ENCODE results near the gene TAPBPL.

DNA sequence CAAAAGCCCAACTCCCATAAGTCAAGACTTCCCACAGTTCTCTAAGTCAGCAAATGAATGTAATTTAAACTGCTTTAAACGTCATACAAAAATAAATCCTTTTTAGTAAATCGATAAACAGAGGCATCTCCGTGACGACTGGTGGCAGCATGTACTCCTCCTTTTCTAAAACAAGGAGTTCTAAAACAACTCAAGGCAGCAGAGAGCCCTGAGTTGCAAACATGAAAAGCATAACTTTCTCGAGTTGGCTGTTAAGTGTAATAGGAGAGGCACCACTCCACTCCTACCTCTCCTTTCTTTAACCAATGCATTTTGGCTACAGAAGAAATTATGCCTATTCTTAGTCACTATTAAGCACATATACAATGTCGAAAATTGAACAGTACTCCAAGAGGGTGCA lies 45.9 kb upstream of the TAPBPL start:
- no peak for TF ChIP-seq POLR2A (IDR thresholded peaks at IDR 0.05)
- TF ChIP-seq, protein P1, sequence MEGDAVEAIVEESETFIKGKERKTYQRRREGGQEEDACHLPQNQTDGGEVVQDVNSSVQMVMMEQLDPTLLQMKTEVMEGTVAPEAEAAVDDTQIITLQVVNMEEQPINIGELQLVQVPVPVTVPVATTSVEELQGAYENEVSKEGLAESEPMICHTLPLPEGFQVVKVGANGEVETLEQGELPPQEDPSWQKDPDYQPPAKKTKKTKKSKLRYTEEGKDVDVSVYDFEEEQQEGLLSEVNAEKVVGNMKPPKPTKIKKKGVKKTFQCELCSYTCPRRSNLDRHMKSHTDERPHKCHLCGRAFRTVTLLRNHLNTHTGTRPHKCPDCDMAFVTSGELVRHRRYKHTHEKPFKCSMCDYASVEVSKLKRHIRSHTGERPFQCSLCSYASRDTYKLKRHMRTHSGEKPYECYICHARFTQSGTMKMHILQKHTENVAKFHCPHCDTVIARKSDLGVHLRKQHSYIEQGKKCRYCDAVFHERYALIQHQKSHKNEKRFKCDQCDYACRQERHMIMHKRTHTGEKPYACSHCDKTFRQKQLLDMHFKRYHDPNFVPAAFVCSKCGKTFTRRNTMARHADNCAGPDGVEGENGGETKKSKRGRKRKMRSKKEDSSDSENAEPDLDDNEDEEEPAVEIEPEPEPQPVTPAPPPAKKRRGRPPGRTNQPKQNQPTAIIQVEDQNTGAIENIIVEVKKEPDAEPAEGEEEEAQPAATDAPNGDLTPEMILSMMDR (IDR thresholded peaks at IDR 0.05) = no peak

Data from ovary (tissue), 3 donors.